Articular chondrocyte of knee joint (primary cell): ENCODE results near the gene LMO7. TPM values are rescaled to one million over a fixed set of nuclear protein-coding genes. Genes with fewer than 3 reads are reported as not detected.

Source experiments
- total RNA-seq: library from RNA; depleted of rRNA; stranded (reverse); fragments of >200 nt; gene quantifications from 2 replicates; pipeline ENCODE4 v1.2.3, GENCODE V29; 2012

Gene LMO7
- 641 and 978 TPM in 2 replicates for total RNA-seq

DNA sequence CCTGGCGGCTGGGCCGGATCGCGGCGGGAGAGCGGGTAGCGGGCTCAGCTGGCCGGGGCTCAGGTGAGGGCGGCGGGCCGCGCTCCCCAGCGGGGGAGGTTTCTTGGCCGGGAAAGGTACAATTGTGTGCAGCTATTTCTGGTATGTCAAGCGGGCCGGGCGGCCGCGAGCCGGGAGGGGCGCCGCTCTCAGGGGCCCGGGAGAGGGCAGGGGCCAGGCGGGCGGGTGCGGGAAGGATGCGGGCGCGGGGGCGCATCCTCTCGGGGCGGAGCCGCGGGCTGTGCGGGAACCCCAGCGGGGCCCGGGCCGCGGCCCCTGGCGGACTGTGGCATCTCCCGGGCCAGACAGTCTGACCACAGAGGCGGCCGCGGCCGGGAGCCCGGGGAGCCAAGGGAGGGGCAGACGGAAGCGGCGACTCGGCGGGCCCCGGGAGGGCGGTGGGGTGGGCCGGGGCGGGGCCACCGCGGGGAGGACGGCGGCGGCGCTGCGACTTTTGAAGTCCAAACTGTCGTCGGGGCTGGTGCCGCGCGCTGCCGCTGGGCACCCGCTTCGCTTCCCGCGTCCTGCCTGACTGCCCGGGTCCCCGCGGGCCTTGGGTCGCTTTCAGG, at the start of gene LMO7:
Gene LMO7 (plus strand): TSS at position 503 of the 608 bp plus-strand sequence. CDS start 328 bp downstream, outside the sequence.

Other genes starting within 250 kb of the LMO7 start
- gene TBC1D4, start 154.2 kb upstream of the LMO7 start, total RNA-seq, result 20.9 and 24.4 TPM in 2 replicates
- gene COMMD6, start 98.5 kb upstream of the LMO7 start, total RNA-seq, result 41.9 and 49.8 TPM in 2 replicates
- gene UCHL3, start 86.5 kb upstream of the LMO7 start, total RNA-seq, result 41.3 and 48.9 TPM in 2 replicates